ENCODE results near the gene C3orf80.
"Not testable (repeated sequence)": the region's sequence is repeated elsewhere in the genome, so short reads cannot be mapped to it uniquely, and the experiment has no call there.

DNA sequence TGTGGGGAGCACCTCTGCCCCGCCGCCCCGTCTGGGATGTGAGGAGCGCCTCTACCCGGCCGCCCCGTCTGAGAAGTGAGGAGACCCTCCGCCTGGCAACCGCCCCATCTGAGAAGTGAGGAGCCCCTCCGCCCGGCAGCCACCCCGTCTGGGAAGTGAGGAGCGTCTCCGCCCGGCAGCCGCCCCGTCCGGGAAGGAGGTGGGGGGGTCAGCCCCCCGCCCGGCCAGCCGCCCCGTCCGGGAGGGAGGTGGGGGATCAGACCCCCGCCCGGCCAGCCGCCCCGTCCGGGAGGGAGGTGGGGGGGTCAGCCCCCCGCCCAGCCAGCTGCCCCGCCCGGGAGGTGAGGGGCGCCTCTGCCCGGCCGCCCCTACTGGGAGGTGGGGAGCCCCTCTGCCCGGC lies 46.6 kb upstream of the C3orf80 start:
- not testable (repeated sequence) for TF ChIP-seq EZH2 (IDR thresholded peaks at IDR 0.05; ENCODE audit: borderline replicate concordance); CTCF (IDR thresholded peaks at IDR 0.05; ENCODE audit: poor library complexity)
